ENCODE results near the gene SCART1.

SCART1 gene

GRCh38 chr10:133415752-133416151, 38.0 kb upstream of the SCART1 start:
- in situ Hi-C loops (cut with HindIII; ENCODE audit: low sequenced_read_pairs), result no loop called here
- TF ChIP-seq CTCF (IDR thresholded peaks at IDR 0.05; ENCODE audit: low read depth, low read length, missing control alignments), result no peak
- DNase-seq (ENCODE audit: low read depth), result no peak
- H3K4me3 ChIP-seq (ENCODE audit: low read depth, low read length), result no peak overlapping the region

- no peak for TF ChIP-seq CTCF (IDR thresholded peaks at IDR 0.05; ENCODE audit: low read depth, low read length, missing control alignments)
- in situ Hi-C loops (cut with HindIII; ENCODE audit: low sequenced_read_pairs), result no loop called here
- DNase-seq (ENCODE audit: low read depth), result no peak
Observed at GRCh38 chr10:133418289-133418993, 35.3 kb upstream of the SCART1 start.

GRCh38 chr10:133419211-133419950, 34.4 kb upstream of the SCART1 start:
- no peak overlapping the region for H3K4me3 ChIP-seq (ENCODE audit: low read depth, low read length)
- in situ Hi-C loops (cut with HindIII; ENCODE audit: low sequenced_read_pairs), result no loop called here
- TF ChIP-seq CTCF (IDR thresholded peaks at IDR 0.05; ENCODE audit: low read depth, low read length, missing control alignments), result no peak
- no peak for DNase-seq (ENCODE audit: low read depth)

More at GRCh38 chr10:133418289-133418993, 35.3 kb upstream of the SCART1 start:
- H3K4me3 ChIP-seq (ENCODE audit: low read depth, low read length), result no peak overlapping the region

- TF ChIP-seq CTCF (IDR thresholded peaks at IDR 0.05; ENCODE audit: low read depth, low read length, missing control alignments), result no peak
- no peak overlapping the region for H3K4me3 ChIP-seq (ENCODE audit: low read depth, low read length)
- no peak for DNase-seq (ENCODE audit: low read depth)
- in situ Hi-C loops (cut with HindIII; ENCODE audit: low sequenced_read_pairs), result no loop called here
Observed at GRCh38 chr10:133420028-133420427, 33.7 kb upstream of the SCART1 start.

GRCh38 chr10:133420579-133420978, 33.2 kb upstream of the SCART1 start:
- in situ Hi-C loops (cut with HindIII; ENCODE audit: low sequenced_read_pairs), result no loop called here
- no peak for TF ChIP-seq CTCF (IDR thresholded peaks at IDR 0.05; ENCODE audit: low read depth, low read length, missing control alignments)
- no peak overlapping the region for H3K4me3 ChIP-seq (ENCODE audit: low read depth, low read length)
- DNase-seq (ENCODE audit: low read depth), result no peak

GRCh38 chr10:133421336-133422222, 32.2 kb upstream of the SCART1 start:
- in situ Hi-C loops (cut with HindIII; ENCODE audit: low sequenced_read_pairs), result no loop called here
- no peak for TF ChIP-seq CTCF (IDR thresholded peaks at IDR 0.05; ENCODE audit: low read depth, low read length, missing control alignments)
- no peak overlapping the region for H3K4me3 ChIP-seq (ENCODE audit: low read depth, low read length)
- DNase-seq (ENCODE audit: low read depth), result no peak

Data from astrocyte of the cerebellum (primary cell).